GM12878 (cell line): ENCODE data around the gene ISG20. TPM values are rescaled to one million over a fixed set of nuclear protein-coding genes. Genes with fewer than 3 reads are reported as not detected.

Experiments
- ATF7 ChIP-seq: fragments of 450-650 bp; IDR thresholded peaks from 2 replicates; pipeline ENCODE4 v1.6.1; 2016; ENCODE audit warnings: low read depth, mild to moderate bottlenecking
- BMI1 ChIP-seq: fragments of 450-650 bp; IDR thresholded peaks from 2 replicates; pipeline ENCODE4 v1.6.1; 2016; ENCODE audit warnings: mild to moderate bottlenecking, moderate library complexity, borderline replicate concordance
- CEBPB ChIP-seq, 2 experiments: fragments of 150-350 bp in 1 of 2; IDR thresholded peaks; 2 replicates each; pipeline ENCODE4 v1.6.1; 2012 to 2014; ENCODE audit warnings: low read depth in 2 of 2, low read length in 2 of 2, borderline replicate concordance in 1 of 2, inconsistent platforms in 1 of 2
- GABPA ChIP-seq: IDR thresholded peaks from 2 replicates; pipeline ENCODE4 v1.6.1; 2014; ENCODE audit warnings: antibody characterized with exemption, low read depth, mild to moderate bottlenecking, inconsistent platforms
- HDAC6 ChIP-seq: fragments of 200-600 bp; sonication (generic); IDR thresholded peaks from one replicate; pipeline ENCODE4 v1.8.0; 2017; ENCODE audit warnings: antibody characterized with exemption; ENCODE audit not compliant: unreplicated experiment
- MTA2 ChIP-seq: fragments of 450-650 bp; IDR thresholded peaks from 2 replicates; pipeline ENCODE4 v1.6.1; 2016; ENCODE audit warnings: low read depth, mild to moderate bottlenecking, moderate library complexity
- NBN ChIP-seq: fragments of 450-650 bp; IDR thresholded peaks from 2 replicates; pipeline ENCODE4 v1.6.1; 2016
- NFYB ChIP-seq: IDR thresholded peaks from 2 replicates; pipeline ENCODE4 v1.6.1; 2011; ENCODE audit warnings: low read depth, mild to moderate bottlenecking, low read length, improper control_type of control experiment, moderate library complexity; ENCODE audit not compliant: insufficient read depth
- RCOR1 ChIP-seq: conservative IDR thresholded peaks from 2 replicates; pipeline ENCODE4 v1.6.1; 2012; ENCODE audit warnings: low read depth, low read length, improper control_type of control experiment
- SIN3A ChIP-seq: IDR thresholded peaks from 2 replicates; pipeline ENCODE4 v1.6.1; 2012; ENCODE audit warnings: low read depth, low read length, improper control_type of control experiment
- STAT3 ChIP-seq: IDR thresholded peaks from 2 replicates; pipeline ENCODE4 v1.6.1; 2011; ENCODE audit warnings: low read depth, low read length, improper control_type of control experiment
- TBL1XR1 ChIP-seq: IDR thresholded peaks from 2 replicates; pipeline ENCODE4 v1.6.1; 2012; ENCODE audit warnings: low read depth, low read length, improper control_type of control experiment
- TCF12 ChIP-seq: IDR thresholded peaks from 2 replicates; pipeline ENCODE4 v1.6.1; 2011; ENCODE audit warnings: low read depth, mild to moderate bottlenecking, low read length
- ZNF207 ChIP-seq: fragments of 450-650 bp; IDR thresholded peaks from 2 replicates; pipeline ENCODE4 v1.6.1; 2014; ENCODE audit warnings: antibody characterized with exemption, mild to moderate bottlenecking, borderline replicate concordance
- ZNF622 ChIP-seq: fragments of 450-650 bp; IDR thresholded peaks from 2 replicates; pipeline ENCODE4 v1.6.1; 2017; ENCODE audit warnings: mild to moderate bottlenecking, inconsistent platforms
- polyA plus RNA-seq, 11 experiments: library from polyadenylated mRNA; depleted of rRNA in 4 of 11; unstranded in 6 of 11; stranded (reverse) in 5 of 11; fragments of >200 nt; fragmentation: Nextera tagmentation in 4 of 11; fragmentation: Illumina TruSeq in 1 of 11; extraction: Ambion mirVana in 4 of 11; extraction: Trizol in 1 of 11; gene quantifications; 1 replicate in 1 of 11; 2 replicates in 10 of 11; pipeline versions ENCODE4 v1.2.1 to v1.2.3, GENCODE V29; 2011 to 2016; ENCODE audit warnings: inconsistent platforms in 2 of 11, missing spikeins in 2 of 11, low read depth in 1 of 11
- total RNA-seq, 4 experiments: library from RNA; depleted of rRNA in 3 of 4; stranded (reverse); fragments of >200 nt in 3 of 4; fragmentation: Illumina TruSeq in 1 of 4; extraction: Trizol in 1 of 4; gene quantifications; 2 replicates each; pipeline versions ENCODE4 v1.2.1 to v1.2.3, GENCODE V29; 2013 to 2021
- TF ChIP-seq, protein P1 (sequence below): fragments of 450-650 bp; IDR thresholded peaks from 2 replicates; pipeline ENCODE4 v1.6.1; 2016; ENCODE audit warnings: mild to moderate bottlenecking, moderate library complexity, borderline replicate concordance
- TF ChIP-seq, protein P2 (sequence below): IDR thresholded peaks from 2 replicates; pipeline ENCODE4 v1.6.1; 2012; ENCODE audit warnings: improper control_type of control experiment, low read depth, low read length; ENCODE audit not compliant: insufficient replicate concordance
- TF ChIP-seq, protein P3 (sequence below): IDR thresholded peaks from 2 replicates; pipeline ENCODE4 v1.6.1; 2012; ENCODE audit warnings: low read depth, low read length, improper control_type of control experiment
- TF ChIP-seq, protein P4 (sequence below): fragments of 450-650 bp; IDR thresholded peaks from 2 replicates; pipeline ENCODE4 v1.6.1; 2014; ENCODE audit warnings: mild to moderate bottlenecking
- TF ChIP-seq, protein P5 (sequence below): IDR thresholded peaks from 2 replicates; pipeline ENCODE4 v1.6.1; 2012; ENCODE audit warnings: low read depth, low read length, improper control_type of control experiment

The ISG20 gene
- total and polyA plus RNA-seq, 10 of the 15 experiments (the other 5 are each of a cell fraction or from before 2014, with no cell fraction given) = 23.4 to 210 (median 85.9) TPM

DNA sequence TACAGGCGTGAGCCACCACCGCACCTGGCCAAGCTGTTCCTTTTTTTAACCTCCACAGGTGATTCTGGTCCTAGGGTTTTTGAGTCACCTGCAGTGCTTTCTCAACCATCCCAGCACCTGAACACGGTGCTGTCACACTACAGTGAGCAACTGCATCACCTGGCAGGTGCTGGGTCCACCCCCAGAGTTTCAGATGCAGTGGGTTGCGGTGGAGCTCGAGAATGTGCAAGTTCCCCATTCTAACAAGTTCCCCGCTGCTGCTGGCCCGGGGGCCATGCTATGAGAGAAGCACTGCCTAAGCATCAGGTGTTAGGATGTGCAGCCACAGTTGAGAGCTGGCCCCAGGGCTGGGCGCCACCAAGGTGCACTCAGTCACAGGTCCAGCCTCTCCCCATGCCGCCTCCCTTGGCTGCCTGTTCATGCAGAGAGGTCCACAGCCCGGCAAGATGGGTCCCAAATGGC is 18.0 kb downstream of the ISG20 start (continued):
- TF ChIP-seq, protein P1, sequence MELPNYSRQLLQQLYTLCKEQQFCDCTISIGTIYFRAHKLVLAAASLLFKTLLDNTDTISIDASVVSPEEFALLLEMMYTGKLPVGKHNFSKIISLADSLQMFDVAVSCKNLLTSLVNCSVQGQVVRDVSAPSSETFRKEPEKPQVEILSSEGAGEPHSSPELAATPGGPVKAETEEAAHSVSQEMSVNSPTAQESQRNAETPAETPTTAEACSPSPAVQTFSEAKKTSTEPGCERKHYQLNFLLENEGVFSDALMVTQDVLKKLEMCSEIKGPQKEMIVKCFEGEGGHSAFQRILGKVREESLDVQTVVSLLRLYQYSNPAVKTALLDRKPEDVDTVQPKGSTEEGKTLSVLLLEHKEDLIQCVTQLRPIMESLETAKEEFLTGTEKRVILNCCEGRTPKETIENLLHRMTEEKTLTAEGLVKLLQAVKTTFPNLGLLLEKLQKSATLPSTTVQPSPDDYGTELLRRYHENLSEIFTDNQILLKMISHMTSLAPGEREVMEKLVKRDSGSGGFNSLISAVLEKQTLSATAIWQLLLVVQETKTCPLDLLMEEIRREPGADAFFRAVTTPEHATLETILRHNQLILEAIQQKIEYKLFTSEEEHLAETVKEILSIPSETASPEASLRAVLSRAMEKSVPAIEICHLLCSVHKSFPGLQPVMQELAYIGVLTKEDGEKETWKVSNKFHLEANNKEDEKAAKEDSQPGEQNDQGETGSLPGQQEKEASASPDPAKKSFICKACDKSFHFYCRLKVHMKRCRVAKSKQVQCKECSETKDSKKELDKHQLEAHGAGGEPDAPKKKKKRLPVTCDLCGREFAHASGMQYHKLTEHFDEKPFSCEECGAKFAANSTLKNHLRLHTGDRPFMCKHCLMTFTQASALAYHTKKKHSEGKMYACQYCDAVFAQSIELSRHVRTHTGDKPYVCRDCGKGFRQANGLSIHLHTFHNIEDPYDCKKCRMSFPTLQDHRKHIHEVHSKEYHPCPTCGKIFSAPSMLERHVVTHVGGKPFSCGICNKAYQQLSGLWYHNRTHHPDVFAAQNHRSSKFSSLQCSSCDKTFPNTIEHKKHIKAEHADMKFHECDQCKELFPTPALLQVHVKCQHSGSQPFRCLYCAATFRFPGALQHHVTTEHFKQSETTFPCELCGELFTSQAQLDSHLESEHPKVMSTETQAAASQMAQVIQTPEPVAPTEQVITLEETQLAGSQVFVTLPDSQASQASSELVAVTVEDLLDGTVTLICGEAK = no peak
- TF ChIP-seq, protein P2, sequence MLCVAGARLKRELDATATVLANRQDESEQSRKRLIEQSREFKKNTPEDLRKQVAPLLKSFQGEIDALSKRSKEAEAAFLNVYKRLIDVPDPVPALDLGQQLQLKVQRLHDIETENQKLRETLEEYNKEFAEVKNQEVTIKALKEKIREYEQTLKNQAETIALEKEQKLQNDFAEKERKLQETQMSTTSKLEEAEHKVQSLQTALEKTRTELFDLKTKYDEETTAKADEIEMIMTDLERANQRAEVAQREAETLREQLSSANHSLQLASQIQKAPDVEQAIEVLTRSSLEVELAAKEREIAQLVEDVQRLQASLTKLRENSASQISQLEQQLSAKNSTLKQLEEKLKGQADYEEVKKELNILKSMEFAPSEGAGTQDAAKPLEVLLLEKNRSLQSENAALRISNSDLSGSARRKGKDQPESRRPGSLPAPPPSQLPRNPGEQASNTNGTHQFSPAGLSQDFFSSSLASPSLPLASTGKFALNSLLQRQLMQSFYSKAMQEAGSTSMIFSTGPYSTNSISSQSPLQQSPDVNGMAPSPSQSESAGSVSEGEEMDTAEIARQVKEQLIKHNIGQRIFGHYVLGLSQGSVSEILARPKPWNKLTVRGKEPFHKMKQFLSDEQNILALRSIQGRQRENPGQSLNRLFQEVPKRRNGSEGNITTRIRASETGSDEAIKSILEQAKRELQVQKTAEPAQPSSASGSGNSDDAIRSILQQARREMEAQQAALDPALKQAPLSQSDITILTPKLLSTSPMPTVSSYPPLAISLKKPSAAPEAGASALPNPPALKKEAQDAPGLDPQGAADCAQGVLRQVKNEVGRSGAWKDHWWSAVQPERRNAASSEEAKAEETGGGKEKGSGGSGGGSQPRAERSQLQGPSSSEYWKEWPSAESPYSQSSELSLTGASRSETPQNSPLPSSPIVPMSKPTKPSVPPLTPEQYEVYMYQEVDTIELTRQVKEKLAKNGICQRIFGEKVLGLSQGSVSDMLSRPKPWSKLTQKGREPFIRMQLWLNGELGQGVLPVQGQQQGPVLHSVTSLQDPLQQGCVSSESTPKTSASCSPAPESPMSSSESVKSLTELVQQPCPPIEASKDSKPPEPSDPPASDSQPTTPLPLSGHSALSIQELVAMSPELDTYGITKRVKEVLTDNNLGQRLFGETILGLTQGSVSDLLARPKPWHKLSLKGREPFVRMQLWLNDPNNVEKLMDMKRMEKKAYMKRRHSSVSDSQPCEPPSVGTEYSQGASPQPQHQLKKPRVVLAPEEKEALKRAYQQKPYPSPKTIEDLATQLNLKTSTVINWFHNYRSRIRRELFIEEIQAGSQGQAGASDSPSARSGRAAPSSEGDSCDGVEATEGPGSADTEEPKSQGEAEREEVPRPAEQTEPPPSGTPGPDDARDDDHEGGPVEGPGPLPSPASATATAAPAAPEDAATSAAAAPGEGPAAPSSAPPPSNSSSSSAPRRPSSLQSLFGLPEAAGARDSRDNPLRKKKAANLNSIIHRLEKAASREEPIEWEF = no peak
- TF ChIP-seq NBN = peak; percentile 77
- peak; percentile 89 for TF ChIP-seq MTA2
- TF ChIP-seq, protein P3, sequence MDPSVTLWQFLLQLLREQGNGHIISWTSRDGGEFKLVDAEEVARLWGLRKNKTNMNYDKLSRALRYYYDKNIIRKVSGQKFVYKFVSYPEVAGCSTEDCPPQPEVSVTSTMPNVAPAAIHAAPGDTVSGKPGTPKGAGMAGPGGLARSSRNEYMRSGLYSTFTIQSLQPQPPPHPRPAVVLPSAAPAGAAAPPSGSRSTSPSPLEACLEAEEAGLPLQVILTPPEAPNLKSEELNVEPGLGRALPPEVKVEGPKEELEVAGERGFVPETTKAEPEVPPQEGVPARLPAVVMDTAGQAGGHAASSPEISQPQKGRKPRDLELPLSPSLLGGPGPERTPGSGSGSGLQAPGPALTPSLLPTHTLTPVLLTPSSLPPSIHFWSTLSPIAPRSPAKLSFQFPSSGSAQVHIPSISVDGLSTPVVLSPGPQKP = no peak
- no peak for TF ChIP-seq ZNF622
- TF ChIP-seq ZNF207 = no peak
- no peak for TF ChIP-seq SIN3A
- TF ChIP-seq CEBPB (IDR thresholded peaks at IDR 0.05; ENCODE audit: borderline replicate concordance in 1 of 2, low read depth in 2 of 2, low read length in 2 of 2) = no peak
- no peak for TF ChIP-seq STAT3
- TF ChIP-seq ATF7 = peak; percentile 68
- TF ChIP-seq NFYB = no peak
- 0 out of 2 replicates have a peak, but pooled peaks have one; percentile 45 for TF ChIP-seq GABPA
- TF ChIP-seq, protein P4, sequence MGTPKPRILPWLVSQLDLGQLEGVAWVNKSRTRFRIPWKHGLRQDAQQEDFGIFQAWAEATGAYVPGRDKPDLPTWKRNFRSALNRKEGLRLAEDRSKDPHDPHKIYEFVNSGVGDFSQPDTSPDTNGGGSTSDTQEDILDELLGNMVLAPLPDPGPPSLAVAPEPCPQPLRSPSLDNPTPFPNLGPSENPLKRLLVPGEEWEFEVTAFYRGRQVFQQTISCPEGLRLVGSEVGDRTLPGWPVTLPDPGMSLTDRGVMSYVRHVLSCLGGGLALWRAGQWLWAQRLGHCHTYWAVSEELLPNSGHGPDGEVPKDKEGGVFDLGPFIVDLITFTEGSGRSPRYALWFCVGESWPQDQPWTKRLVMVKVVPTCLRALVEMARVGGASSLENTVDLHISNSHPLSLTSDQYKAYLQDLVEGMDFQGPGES = no peak
- 0 out of 2 replicates have a peak, but pooled peaks have one; percentile 63 for TF ChIP-seq RCOR1
- peak; percentile 32; the same call in 1 of the 2 replicates for TF ChIP-seq BMI1
- TF ChIP-seq HDAC6 = no peak
- peak; percentile 99 for TF ChIP-seq TCF12
- TF ChIP-seq TBL1XR1 = no peak
- TF ChIP-seq, protein P5, sequence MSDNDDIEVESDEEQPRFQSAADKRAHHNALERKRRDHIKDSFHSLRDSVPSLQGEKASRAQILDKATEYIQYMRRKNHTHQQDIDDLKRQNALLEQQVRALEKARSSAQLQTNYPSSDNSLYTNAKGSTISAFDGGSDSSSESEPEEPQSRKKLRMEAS = no peak
